ENCODE results near the gene BOLA1. TPM values are rescaled to one million over a fixed set of nuclear protein-coding genes. Genes with fewer than 3 reads are reported as not detected.

BOLA1 gene
- total RNA-seq, 1 experiment from 2014 or later = 6.0 TPM

GRCh38 chr1:149929856-149930255, 30.5 kb downstream of the BOLA1 start:
- H3K23me2 ChIP-seq (ENCODE audit: insufficient read length, low read depth, low read length, poor library complexity, severe bottlenecking) = peaks cover 11% of the 10 kb centered on the region
- no peaks in the 10 kb centered on the region for H3K9me3 ChIP-seq (ENCODE audit: control insufficient read depth, low read depth, low read length)
- Mint-ChIP-seq H3K27ac (peak overlapping the region in 1 of 3 experiments; percentile 75; a peak in 2 of 7 replicates), H3K36me3 (ENCODE audit: insufficient read depth in 1 of 3, low read depth in 3 of 3) (peaks cover 17 to 24% (median 23%) of the 10 kb centered on the region in 3 experiments), H3K9me3 (no peaks in the 10 kb centered on the region; a peak in 1 of 5 replicates), H3K4me3 (no peak overlapping the region), H3K27me3 (ENCODE audit: low read depth) (no peaks in the 10 kb centered on the region), H3K4me1 (peaks cover 19 to 26% of the 10 kb centered on the region in 2 experiments)
- no peak for DNase-seq
- H2BK15ac ChIP-seq (ENCODE audit: low read depth, low read length) = no peak overlapping the region
- no CpG with 5 or more reads among the region's 2 CpGs for WGBS (ENCODE audit: extremely low coverage, insufficient read length, low lambda C conversion rate)
- H3K23ac ChIP-seq (ENCODE audit: insufficient read length, low read depth, low read length) = no peak overlapping the region
- H4K8ac ChIP-seq (replicated peaks; ENCODE audit: insufficient read length, low read depth, low read length) = no peak overlapping the region
- no peak overlapping the region for H3K14ac ChIP-seq (ENCODE audit: insufficient read depth, low read length)
- no peak overlapping the region for H4K91ac ChIP-seq (ENCODE audit: insufficient read length, low read depth, low read length)
- H3K18ac ChIP-seq (ENCODE audit: insufficient read length, low read depth, low read length) = no peak overlapping the region
- H3K79me2 ChIP-seq (ENCODE audit: insufficient read depth, low read length) = peaks cover 8% of the 10 kb centered on the region; the same call in 1 of the 2 replicates
- H4K20me1 ChIP-seq (ENCODE audit: control insufficient read depth, insufficient read depth, insufficient read length) = no peaks in the 10 kb centered on the region
- no peak overlapping the region for H3K27ac ChIP-seq (ENCODE audit: insufficient read length, low read depth, low read length)
- peaks cover 2% of the 10 kb centered on the region; the same call in 1 of the 2 replicates for H3K4me1 ChIP-seq (ENCODE audit: insufficient read depth, low read length)
- H2BK120ac ChIP-seq (ENCODE audit: low read depth, low read length, poor library complexity, severe bottlenecking) = no peak overlapping the region
- H3K9ac ChIP-seq (ENCODE audit: extremely low read depth, insufficient read length, low read length) = no peak overlapping the region
- H2AK5ac ChIP-seq (ENCODE audit: insufficient read length, low read length) = no peak overlapping the region
- no peak overlapping the region for H2BK20ac ChIP-seq (ENCODE audit: low read depth, low read length, poor library complexity, severe bottlenecking)
- no peak overlapping the region for H2BK12ac ChIP-seq (ENCODE audit: insufficient read length, low read depth, low read length)
- H3K79me1 ChIP-seq (ENCODE audit: insufficient read depth, low read depth, low read length, poor library complexity, severe bottlenecking) = peaks cover 11% of the 10 kb centered on the region
- H2BK5ac ChIP-seq (ENCODE audit: insufficient read length, low read length) = no peak overlapping the region
- no peaks in the 10 kb centered on the region for H3K27me3 ChIP-seq (ENCODE audit: insufficient read depth, low read length)
- no peak overlapping the region for H3K56ac ChIP-seq (ENCODE audit: insufficient read length, low read depth, low read length)
- H4K5ac ChIP-seq (ENCODE audit: insufficient read length, low read depth, low read length) = no peak overlapping the region
- H3K4me2 ChIP-seq (ENCODE audit: insufficient read depth, insufficient read length, low read length) = no peak overlapping the region
- no peak overlapping the region for H3T11ph ChIP-seq (ENCODE audit: low read length)
- H3K4ac ChIP-seq (ENCODE audit: low read depth, low read length) = peak overlapping the region; percentile 5; the same call in 1 of the 2 replicates
- H2AFZ ChIP-seq (ENCODE audit: low read length) = no peak overlapping the region
- TF ChIP-seq CTCF (conservative IDR thresholded peaks at IDR 0.05) = no peak

Measured in H9 (cell line).